B cell (primary cell): Measurements from ENCODE around the gene MAP2K7.

Source experiments
- EZH2 ChIP-seq: IDR thresholded peaks from 2 replicates; pipeline ENCODE4 v1.6.1; 2012; ENCODE audit warnings: borderline replicate concordance, low read depth, mild to moderate bottlenecking, moderate library complexity, low read length; ENCODE audit not compliant: insufficient read depth, poor library complexity, severe bottlenecking
- TF ChIP-seq, protein P1 (sequence below): fragments of 200-600 bp; IDR thresholded peaks from one replicate; pipeline ENCODE4 v1.8.0; 2022; ENCODE audit warnings: antibody characterized with exemption, mild to moderate bottlenecking

DNA sequence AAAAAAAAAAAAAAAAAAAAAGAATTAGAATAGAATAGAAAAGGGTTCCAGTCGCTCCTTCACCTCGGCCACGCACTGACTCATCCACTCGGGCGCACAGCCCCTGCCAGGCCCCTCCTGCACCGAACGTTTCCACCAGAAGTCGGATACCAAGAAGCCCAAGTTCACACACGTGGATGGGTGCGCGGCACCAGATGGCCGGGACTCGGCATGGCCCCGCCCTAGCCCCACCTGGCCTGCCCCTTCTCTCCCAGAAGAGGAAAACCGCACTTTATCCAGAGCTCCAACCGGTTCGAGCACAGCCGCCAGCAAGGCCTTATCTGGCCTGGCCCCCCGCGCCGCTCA, 35.4 kb upstream of the MAP2K7 start:
- TF ChIP-seq EZH2: no peak
- TF ChIP-seq, protein P1, sequence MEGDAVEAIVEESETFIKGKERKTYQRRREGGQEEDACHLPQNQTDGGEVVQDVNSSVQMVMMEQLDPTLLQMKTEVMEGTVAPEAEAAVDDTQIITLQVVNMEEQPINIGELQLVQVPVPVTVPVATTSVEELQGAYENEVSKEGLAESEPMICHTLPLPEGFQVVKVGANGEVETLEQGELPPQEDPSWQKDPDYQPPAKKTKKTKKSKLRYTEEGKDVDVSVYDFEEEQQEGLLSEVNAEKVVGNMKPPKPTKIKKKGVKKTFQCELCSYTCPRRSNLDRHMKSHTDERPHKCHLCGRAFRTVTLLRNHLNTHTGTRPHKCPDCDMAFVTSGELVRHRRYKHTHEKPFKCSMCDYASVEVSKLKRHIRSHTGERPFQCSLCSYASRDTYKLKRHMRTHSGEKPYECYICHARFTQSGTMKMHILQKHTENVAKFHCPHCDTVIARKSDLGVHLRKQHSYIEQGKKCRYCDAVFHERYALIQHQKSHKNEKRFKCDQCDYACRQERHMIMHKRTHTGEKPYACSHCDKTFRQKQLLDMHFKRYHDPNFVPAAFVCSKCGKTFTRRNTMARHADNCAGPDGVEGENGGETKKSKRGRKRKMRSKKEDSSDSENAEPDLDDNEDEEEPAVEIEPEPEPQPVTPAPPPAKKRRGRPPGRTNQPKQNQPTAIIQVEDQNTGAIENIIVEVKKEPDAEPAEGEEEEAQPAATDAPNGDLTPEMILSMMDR: no peak
